ENCODE results near the gene FDXR.

DNA sequence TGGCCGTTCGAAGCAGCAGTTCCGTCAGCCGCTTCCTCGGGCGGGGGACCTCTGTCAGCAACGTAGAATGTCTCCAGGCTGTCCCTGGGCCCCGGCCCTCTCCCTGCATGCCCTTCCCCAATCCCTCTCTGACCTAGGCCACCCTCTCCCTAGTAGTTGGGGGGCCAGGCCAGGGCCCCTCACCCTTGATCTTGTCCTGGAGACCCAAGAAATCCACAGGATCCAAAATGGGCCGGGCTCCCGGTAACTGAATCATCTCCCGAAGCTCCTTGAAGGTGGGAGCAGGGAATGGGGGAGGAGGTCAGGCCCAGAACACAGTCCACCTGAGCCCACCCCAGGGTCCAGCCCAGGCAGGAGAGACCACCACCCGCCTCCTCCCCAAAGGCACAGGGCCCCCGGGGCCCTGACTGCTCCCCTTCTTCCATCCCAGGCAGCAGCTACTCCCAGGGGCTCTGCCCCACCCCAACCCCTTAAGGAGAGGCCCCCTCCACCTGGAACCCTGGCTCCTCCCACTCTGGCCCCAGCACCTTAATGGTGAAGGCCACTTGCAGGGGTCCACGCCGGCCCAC is 8.4 kb downstream of the FDXR start:
- TF ChIP-seq NCOA2 (IDR thresholded peaks at IDR 0.05; ENCODE audit: partially characterized antibody in 2 of 2) (no peak), EZH2 (IDR thresholded peaks at IDR 0.05; ENCODE audit: borderline replicate concordance, low read depth, low read length) (no peak), POLR2AphosphoS5 (IDR thresholded peaks at IDR 0.05; ENCODE audit: control insufficient read depth, insufficient read depth, low read depth, low read length) (no peak), ZNF140 (CRISPR knock-in tag; IDR thresholded peaks at IDR 0.05) (no peak), CREM (IDR thresholded peaks at IDR 0.05; ENCODE audit: low read depth) (no peak), ZNF780A (CRISPR knock-in tag; IDR thresholded peaks at IDR 0.05) (no peak), GABPA (tag; conservative IDR thresholded peaks at IDR 0.05; ENCODE audit: low read depth) (no peak), ZNF764 (CRISPR knock-in tag; IDR thresholded peaks at IDR 0.05; ENCODE audit: low read depth) (no peak), NFIC (IDR thresholded peaks at IDR 0.05) (no peak)
- TF ChIP-seq, protein P1, sequence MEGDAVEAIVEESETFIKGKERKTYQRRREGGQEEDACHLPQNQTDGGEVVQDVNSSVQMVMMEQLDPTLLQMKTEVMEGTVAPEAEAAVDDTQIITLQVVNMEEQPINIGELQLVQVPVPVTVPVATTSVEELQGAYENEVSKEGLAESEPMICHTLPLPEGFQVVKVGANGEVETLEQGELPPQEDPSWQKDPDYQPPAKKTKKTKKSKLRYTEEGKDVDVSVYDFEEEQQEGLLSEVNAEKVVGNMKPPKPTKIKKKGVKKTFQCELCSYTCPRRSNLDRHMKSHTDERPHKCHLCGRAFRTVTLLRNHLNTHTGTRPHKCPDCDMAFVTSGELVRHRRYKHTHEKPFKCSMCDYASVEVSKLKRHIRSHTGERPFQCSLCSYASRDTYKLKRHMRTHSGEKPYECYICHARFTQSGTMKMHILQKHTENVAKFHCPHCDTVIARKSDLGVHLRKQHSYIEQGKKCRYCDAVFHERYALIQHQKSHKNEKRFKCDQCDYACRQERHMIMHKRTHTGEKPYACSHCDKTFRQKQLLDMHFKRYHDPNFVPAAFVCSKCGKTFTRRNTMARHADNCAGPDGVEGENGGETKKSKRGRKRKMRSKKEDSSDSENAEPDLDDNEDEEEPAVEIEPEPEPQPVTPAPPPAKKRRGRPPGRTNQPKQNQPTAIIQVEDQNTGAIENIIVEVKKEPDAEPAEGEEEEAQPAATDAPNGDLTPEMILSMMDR (IDR thresholded peaks at IDR 0.05 in 2 of 3, conservative IDR thresholded peaks at IDR 0.05 in 1 of 3; ENCODE audit: insufficient read depth in 2 of 3, low read depth in 1 of 3, low read length in 3 of 3): no peak
